Esophagus muscularis mucosa (tissue), 3 donors: ENCODE results near the gene DERA.

Experiments
- POLR2AphosphoS5 ChIP-seq, 2 donors: sonication (generic); formaldehyde crosslinking; IDR thresholded peaks; one replicate each; pipeline ENCODE4 v1.6.1; 2017; ENCODE audit warnings: antibody characterized with exemption in 2 of 2
- TF ChIP-seq, protein P1 (sequence below), 3 experiments: fragments of 200-600 bp in 2 of 3; fragments of 450-650 bp in 1 of 3; sonication (generic) in 2 of 3; IDR thresholded peaks; one replicate each; pipeline ENCODE4 v1.5.1; 2017 to 2019; ENCODE audit warnings: antibody characterized with exemption in 3 of 3, mild to moderate bottlenecking in 2 of 3, moderate library complexity in 1 of 3

DNA sequence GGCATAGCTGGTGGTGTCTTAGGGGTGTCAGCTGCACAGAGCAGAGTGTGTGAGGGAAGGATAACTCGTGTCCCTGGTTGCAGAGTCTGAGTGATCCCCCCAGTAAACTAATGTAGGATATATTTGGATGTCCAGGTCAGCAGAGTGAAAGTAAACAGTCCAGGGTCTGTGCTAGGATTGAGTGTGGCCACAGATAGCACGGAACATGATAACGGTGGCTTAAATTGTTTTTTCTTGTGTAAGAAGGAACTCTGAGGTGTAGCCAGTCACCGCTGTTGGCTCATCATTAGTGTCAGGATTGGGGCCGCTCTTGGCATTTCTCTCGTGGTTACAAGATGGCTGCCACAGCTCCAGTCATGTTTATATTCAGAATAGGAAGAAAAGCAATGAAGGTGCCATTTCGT lies 97.3 kb downstream of the DERA start:
- TF ChIP-seq, protein P1, sequence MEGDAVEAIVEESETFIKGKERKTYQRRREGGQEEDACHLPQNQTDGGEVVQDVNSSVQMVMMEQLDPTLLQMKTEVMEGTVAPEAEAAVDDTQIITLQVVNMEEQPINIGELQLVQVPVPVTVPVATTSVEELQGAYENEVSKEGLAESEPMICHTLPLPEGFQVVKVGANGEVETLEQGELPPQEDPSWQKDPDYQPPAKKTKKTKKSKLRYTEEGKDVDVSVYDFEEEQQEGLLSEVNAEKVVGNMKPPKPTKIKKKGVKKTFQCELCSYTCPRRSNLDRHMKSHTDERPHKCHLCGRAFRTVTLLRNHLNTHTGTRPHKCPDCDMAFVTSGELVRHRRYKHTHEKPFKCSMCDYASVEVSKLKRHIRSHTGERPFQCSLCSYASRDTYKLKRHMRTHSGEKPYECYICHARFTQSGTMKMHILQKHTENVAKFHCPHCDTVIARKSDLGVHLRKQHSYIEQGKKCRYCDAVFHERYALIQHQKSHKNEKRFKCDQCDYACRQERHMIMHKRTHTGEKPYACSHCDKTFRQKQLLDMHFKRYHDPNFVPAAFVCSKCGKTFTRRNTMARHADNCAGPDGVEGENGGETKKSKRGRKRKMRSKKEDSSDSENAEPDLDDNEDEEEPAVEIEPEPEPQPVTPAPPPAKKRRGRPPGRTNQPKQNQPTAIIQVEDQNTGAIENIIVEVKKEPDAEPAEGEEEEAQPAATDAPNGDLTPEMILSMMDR (IDR thresholded peaks at IDR 0.05), result no peak
- TF ChIP-seq POLR2AphosphoS5 (IDR thresholded peaks at IDR 0.05), result no peak
